HG02610 (cell line): ENCODE data around the gene KIF18A.
"Not testable (repeated sequence)": the region's sequence is repeated elsewhere in the genome, so short reads cannot be mapped to it uniquely, and the experiment has no call there.

ENCODE experiments used
- ATAC-seq: cut with Tn5 transposase; IDR thresholded peaks from one replicate; pipeline ENCODE4 v1.9.1; 2021; ENCODE audit warnings: mild to moderate bottlenecking, moderate library complexity; ENCODE audit not compliant: unreplicated experiment

Gene KIF18A

DNA sequence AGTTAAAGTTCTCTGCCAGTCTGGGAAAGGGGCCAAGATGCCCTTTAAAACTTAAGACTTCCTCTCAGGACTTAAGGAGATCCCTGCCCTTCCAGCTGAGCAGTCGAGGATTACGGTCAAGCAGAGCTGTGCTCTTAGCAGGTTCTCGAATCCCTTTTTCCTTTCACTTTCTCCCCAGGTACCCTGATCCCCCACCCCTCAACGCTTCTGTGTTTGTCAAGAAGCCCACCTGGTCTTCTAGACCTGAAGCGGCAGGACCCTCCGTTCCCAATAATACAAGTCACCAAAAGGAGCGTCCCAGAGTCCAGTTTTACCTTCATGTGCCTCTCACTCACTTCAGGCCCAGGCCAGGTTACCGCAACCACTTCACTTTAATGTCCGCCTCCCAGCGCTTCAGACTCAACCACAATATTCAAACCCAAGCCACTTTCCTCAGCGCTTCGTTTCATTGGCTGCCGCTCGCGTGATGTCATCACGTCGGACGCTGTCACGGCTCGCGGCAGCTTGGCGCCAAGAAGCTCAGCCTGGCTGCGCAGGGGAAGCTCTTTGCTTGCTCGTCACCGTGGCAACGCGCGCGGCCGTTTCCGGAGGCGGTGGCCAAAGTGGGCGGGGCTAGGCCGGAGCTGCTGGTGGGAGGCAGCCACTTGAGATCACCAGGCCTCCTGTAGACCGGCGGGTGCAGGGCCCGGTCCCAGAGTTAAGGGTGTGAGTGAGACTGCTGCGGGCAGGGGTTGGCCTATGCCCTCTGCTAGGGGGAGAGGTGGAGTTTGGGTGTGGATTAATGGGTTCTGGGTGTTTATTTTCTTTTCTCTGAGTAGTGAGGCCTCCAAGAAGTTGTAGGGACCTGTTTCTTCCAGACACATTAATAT, at the start of gene KIF18A, which contains the start of gene METTL15:
Gene KIF18A, minus strand, starts transcription at position 407 of the 869 bp plus-strand sequence. CDS start 10,209 bp downstream, outside the sequence.
Gene METTL15, plus strand, starts transcription at position 639 of the 869 bp plus-strand sequence. CDS start 4,947 bp downstream, outside the sequence.
- ATAC-seq = peak; percentile 95

DNA sequence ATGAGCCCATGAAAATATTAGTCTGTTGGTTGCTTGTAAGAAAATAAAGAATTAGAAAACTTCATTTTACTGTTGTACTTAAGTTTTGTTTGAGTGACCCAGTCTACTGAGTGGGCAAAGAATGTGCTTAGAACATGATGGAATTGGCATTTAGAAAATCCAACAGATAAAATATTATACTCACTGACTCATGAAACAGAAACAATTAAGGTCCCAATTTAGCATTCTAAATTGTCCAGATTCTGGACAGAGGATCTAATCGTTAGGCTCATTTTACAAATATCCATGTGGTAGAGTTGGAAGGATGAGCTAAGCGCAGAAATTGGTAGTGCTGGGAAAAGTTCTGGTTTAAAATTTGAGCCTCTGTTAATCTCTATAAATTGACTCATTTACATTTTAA, 45.6 kb upstream of the KIF18A start:
- no peak for ATAC-seq

DNA sequence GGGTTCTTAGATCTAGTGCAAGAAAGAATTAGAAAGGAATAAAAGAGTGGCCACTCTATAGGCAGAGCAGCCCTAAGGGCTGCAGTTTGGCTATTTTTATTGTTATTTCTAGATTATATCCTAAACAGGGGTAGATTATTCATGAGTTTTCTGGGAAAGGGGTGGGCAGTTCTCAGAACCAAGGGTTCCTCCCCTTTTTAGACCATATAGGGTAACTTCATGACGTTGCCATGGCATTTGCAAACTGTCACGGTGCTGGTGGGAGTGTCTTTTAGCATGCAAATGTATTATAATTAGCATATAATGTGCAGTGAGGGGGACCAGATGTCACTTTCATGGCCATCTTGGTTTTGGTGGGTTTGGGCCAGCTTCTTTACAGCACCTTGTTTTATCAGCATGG, 44.8 kb upstream of the KIF18A start:
- no peak for ATAC-seq

DNA sequence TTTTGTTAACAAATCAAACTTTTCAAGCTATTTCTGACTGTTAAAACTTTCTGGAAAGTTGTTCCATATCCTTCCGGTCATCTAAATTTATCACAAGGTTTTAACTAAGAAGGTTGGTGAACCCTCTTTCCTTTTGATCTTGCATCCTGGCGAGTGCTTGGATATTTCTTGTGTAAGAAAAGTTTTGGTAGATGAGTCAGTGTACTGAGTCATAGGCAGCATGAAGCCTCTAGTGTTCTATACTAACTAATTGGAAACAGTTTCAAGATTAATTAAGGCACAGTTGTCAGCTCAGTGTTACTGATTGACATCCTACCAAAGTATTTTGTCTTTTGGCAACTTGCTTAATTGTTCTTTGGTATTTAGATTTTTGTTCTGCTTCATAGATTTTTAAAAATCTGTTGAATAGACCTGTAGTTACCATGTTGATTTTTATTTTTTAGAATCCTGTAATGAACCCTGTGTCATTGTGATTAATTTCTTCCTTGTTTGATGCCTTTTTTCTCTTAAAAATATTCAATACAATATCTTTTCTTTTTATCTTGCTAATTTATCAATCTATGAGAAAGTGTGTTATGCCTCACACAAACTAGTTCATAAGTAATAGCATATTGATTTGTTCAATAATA, 38.3 kb upstream of the KIF18A start:
- no peak for ATAC-seq

DNA sequence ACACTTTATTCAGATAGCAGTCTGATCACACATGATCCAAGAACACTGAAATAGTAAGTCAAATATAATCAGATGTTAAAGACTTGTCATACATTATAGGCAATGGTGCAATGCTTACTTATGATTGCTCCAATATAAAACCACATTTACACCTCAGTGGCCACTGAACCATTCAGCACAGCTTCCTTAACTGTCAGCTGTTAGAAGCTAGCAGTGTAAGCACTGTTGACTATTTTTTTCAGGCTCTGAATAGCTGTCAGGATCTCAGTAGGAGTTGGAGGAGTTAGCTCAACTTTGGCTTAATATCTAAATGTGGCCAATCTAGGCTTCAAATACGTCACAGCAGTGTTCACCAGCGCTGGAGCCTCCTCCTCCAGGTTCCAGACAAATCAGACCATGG, 36.9 kb upstream of the KIF18A start:
- ATAC-seq = no peak

DNA sequence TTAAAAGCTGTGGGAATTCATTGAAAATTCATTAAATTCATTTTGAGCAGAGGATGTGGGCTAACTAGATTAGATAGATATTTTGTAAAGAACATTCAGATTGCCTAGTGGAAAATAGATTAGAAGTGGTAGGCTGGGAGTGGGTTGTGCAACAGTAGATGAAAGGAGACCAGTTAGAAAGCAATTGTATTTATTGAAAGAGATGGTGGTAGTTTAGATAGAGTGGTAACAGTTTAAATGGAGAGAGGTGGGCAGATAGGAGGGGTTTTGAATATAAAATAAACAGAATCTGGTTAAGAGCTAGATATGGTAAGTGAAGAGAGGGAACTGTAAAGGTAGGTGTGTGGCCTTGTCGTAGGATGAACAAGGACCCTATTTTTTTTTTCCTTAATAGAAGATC, 34.8 kb upstream of the KIF18A start:
- ATAC-seq = no peak

DNA sequence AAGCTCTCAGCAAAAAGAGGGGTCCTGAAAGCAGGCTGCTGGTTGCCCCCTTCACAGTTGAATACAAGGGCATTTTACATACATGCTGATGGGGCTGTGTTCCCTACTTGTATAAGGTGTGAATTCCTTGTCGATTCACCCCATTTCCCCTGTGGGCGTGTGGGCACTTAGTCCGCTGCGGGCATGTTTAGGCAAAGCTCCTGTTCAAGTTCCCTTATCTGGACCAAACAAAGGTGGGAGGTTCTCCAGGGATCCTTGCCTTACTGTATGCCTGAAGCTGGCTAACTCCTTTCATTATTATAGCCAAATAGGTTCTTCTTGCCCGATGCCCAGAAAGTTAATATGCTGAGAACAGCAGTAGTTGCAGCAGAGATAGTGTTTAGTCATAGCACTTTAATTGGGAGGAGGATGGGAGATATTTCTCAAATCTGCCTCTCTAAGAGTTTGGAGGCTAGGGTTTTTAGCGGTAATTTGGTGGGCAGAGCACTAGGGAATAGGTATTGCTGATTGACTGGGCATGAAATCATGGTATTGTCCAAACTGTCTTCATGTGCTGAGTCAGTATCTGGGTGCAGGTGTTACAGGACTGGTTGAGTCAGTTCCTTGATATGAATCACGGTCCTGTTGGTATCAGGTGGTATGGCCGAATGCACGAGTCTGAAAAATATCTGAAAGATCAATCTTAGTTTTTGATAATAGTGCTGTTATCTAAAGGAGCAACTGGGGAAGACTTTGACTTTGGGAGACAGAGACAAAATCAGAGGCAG, 32.9 kb upstream of the KIF18A start:
- ATAC-seq = no peak

DNA sequence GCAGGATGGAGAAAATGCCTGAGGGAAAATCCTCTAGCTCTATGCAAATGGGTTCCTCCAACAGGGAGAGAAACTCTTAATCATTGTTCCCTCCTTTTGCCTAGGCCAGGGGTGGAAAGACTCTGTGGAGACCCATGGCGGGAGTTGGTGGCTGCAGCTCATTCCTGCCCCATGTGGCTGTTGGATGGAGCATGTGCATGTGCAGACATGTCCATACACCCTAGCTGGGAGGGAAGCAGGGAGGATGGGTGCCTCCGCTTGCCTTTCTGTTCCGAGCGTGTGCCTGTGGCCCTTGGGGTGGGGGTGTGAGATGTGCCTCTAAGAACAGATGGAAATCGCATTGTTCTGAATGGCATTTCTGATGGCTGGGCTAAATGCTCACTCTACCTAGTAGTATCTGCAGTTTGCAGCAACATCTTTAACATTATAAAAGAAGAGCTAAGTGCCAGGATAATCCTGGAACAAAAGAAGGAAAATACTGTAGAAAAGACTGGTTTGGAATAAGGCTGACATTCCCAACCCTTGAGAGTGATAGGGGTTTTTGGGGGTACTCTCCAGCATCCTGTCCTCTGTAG, 32.0 kb upstream of the KIF18A start:
- ATAC-seq = no peak

DNA sequence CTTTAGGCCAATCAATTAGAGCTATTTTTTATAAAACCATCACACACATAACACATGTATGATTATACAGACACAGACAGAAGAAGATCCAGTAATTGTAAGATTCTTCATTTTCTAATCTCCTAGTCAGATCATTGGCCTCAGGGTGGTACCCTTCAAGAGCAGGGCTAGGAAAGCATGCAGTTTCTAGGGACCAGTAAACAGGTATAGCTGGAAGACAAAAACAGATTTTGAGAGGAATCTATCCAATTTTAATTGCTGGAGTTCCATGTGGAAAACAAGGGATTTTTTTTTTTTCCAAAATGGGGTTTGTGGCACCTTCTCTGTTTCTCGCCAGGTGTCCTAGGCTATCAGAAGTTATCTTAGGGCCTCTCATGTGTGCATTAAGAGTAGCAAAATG, 29.9 kb upstream of the KIF18A start:
- ATAC-seq = no peak

DNA sequence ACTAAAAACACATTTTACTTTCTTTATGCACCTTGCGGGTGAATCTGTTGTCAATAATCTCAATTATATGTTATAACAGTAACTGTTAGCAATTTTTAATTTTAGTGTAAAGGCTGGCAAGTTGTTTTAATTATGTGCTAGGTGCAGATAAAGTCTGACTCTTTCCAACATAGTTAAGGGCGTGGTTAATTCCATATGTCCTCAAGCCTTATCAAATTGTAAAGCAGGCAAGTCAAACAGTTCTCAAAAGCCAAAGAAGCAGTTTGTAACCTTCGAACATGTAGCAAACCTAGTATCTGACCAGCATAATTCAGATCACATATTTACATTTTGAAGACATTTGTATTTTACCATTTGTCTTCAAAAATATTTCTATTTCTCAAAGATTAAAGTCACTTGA, 29.4 kb upstream of the KIF18A start:
- ATAC-seq = no peak

DNA sequence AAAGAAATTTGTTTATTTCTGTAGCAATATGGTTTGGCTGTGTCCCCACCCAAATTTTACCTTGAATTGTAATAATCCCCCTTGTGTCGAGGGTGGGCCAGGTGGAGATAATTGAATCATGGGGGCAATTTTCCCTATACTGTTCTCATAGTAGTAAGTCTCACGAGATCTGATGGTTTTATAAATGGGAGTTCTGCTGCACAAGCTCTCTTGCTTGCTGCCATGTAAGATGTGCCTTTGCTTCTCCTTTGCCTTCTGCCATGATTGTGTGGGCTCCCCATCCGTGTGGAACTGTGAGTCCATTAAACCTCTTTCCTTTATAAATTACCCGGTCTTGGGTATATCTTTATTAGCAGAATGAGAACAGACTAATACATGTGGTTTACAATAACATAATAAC, 28.2 kb upstream of the KIF18A start:
- ATAC-seq = not testable (repeated sequence)

DNA sequence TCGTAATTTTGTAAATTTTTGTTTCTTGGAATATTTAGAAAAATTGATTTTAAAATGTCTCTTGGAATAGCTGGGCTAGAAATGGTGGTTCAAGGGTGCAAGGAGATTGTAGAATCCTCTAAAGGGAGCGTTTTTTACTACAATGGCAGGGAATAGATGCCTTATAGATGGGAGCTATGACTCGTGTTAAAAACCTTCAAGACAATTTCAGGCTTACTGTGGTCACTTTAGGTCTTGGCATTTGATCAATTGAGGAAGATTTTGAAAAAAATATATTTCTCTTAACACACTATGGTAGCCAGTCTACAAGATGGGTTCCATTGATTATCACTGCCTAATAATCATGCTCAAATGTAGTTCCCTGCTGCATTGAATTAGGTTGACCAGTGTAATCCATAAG, 25.2 kb upstream of the KIF18A start:
- no peak for ATAC-seq

DNA sequence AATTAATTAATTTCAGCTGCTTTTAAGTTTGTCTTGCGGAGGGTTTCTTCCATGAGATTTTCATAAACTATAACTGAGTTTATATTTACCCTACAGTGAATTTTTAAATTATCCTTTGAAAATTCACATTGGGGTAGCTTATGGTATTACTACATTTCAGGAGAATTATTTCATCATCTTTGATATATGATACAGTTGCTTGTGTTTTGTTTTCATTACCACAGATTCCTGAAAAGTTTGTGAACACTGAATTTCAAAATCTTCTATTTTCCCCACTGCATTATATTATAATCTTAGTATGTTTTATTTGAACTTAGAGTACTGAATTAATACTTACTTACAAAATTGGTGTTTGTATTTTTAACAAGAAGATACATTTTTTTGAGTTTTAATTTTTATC, 24.6 kb upstream of the KIF18A start:
- no peak for ATAC-seq

DNA sequence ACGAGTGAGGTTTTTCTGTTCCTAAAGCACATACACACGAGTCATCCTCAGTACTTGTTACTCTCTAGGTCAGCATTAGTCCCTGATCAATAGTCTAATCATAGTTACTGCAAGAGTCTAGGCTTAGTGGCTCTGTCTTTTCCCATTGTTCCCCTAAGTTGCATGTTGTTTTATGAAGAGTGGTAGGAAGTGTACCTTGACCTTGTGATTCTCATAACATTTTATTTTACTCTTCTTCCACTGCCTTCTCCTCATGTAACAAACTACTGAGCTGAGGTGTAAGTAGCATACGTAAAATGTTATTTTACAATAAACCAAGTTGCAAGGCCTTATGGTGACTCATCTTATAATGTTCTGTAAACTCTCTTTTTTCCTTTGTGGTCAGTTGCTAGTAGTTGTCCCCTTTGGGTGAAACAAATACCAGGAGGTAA, 15.2 kb upstream of the KIF18A start:
- ATAC-seq = no peak

DNA sequence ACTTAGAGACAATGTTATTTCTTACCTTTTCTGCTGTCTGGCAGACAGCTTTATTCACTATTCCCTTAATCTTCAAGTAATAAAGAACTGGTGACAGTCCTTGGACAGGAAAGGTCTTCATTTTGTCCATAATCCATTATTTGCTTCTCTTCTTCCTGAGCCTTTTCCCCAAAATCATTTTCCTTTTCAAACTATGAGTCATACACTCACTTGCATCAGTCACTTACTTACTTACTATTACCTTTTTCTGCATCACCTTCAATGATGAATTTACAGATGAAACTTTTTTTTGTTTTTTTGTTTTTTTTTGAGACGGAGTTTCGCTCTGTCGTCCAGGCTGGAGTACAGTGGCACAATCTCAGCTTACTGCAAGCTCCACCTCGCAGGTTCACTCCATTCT, 9.8 kb upstream of the KIF18A start:
- ATAC-seq = no peak

DNA sequence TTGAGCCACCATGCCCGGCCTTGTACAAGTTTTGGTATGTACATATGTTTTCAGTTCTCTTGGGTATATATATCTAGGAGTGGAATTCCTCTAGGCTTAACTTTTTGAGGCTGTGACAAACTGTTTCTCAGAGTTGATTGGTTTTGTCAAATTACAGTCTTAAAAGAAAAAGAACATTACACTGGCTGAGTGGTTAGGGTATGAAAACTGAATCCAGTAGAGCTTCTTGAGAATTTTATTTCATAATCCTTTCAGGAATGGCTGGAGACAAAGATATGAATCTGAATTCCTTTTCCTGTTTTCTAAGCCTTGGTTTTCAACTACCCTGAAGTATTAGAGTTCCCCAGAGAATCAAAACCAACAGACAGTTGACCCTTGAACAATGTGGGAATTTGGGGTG, 6.8 kb upstream of the KIF18A start:
- ATAC-seq = no peak

DNA sequence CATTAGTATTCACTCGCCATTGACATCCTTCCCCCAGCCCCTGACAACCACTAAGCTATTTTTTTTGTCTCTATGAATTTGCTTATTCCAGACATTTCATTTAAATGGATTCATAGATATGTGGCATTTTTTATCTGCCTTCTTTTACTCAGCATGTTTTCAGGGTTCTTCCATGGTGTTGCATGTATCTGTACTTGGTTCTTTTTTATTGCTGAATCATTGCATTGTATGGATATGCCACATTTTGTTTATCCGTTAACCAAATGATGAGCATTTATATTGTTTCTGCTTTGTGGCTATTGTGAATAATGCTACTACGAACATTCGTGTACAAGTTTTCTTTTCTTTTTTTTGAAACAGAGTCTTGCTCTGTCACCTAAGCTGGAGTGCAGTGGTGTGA, 6.2 kb upstream of the KIF18A start:
- ATAC-seq = no peak

DNA sequence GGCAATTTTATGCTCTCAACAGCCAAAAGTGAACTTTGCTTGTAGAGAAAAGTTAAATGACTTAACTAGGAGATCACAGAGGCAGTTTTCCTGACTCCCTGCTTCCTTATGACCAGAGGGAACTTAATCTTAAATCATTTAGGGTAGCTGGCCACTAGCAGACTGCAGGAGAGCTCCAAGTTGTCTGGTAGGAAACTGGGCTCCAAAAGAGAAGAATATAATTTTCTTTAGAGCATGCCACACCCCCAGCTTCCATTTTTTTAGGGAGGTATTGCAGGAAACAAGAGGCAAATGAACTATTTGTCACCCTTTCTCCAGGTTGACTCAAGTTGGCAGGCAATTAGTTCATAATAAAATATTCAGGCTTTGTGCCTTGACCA, 2.9 kb upstream of the KIF18A start:
- no peak for ATAC-seq

DNA sequence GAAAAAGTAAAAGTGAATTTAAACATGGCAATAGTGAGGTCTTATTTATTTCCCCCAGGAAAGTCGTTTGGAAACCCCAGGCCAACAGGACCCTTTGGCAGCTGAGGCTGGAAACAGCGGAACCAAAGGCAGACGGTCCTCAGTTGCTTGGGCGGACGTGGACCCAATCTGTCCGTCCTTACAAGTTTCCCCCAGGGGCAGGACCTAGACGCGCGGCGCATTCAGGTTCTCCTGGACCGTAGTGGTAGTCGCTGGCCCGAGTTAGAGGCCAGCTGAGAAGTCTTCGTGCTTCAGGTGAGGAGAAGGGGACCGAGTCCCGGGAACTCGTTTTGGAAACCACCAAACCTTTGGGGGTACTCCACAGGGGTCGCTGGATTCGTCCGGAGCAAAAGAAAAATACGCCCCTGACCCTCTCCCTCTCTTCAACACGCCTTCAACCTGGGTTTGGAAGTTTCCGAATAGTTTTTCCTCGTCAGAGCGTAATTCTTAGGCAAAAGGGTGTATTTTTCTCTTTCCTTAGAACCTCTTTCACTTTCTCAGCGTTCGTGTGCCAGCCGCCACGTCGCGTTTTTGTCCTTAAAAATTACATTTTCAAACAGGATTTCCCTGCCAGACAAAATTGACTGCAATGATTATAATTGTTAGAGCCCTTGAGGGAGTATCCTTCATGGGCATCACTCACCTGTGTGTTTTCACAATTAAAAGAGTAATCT, 2.3 kb upstream of the KIF18A start:
- peak; percentile 40 for ATAC-seq

DNA sequence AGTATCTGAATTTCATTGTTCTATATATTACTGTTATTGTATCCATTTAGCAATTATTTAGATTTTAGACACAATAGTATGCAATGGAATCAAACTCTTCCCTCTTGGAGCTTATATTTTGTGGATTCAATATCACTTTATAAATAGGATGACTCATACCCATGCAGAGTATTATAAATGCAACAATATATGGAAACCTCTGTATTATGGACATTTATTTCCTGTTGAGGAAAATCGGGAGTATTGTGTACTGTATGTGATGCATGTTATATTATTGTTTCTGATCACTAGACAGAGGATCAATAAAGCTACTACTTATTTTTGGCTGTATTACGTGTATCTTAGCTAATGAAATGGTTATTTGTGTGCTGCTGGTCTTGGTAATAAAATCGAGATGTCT, 1.0 kb upstream of the KIF18A start:
- no peak for ATAC-seq
